Thyroid gland (tissue), 4 donors: ENCODE data around the gene COA4. TPM values are rescaled to one million over a fixed set of nuclear protein-coding genes. Genes with fewer than 3 reads are reported as not detected.

Experiments used
- DNase-seq, 2 donors: peaks; one replicate each; pipeline ENCODE4 v3.0.0-alpha.2; 2019
- H3K27ac ChIP-seq, 3 donors: fragments of 200-600 bp; sonication (generic); 1 replicate in 2 of 3; 2 replicates in 1 of 3; pipeline ENCODE4 v1.5.1; 2016 to 2019; ENCODE audit warnings: mild to moderate bottlenecking in 1 of 3, moderate library complexity in 1 of 3
- H3K27me3 ChIP-seq: fragments of 200-600 bp; sonication (generic); one replicate; pipeline ENCODE4 v1.5.1; 2019
- H3K36me3 ChIP-seq, 2 donors: fragments of 200-600 bp; sonication (generic); one replicate each; pipeline ENCODE4 v1.5.1; 2016 to 2019
- H3K4me1 ChIP-seq, 2 donors: fragments of 200-600 bp; sonication (generic); one replicate each; pipeline ENCODE4 v1.5.1; 2017 to 2019
- H3K4me3 ChIP-seq, 3 donors: fragments of 200-600 bp; sonication (generic); replicated peaks in 1 of 3; 1 replicate in 2 of 3; 2 replicates in 1 of 3; pipeline ENCODE4 v1.5.1; 2016; ENCODE audit warnings: mild to moderate bottlenecking in 1 of 3
- H3K9me3 ChIP-seq: fragments of 200-600 bp; sonication (generic); one replicate; pipeline ENCODE4 v1.5.1; 2017
- POLR2A ChIP-seq, 2 donors: fragments of 450-650 bp; IDR thresholded peaks; one replicate each; pipeline ENCODE4 v1.6.1; 2017; ENCODE audit warnings: antibody characterized with exemption in 2 of 2, mild to moderate bottlenecking in 2 of 2, moderate library complexity in 1 of 2
- WGBS, 2 donors: methylation state at CpG; one replicate each; pipeline ENCODE4 v1.1.5; 2017; 5-methylcytosine and 5-hydroxymethylcytosine counted together
- intact Hi-C: fragments of 100-400 bp; cut with DNase I; formaldehyde crosslinking; loops from one replicate; pipeline ENCODE4 v1.15.1; 2023
- total RNA-seq, 4 donors: library from RNA; depleted of rRNA; stranded (reverse); fragments of >200 nt; gene quantifications; one replicate each; pipeline ENCODE4 v1.2.3, GENCODE V29; 2016
- TF ChIP-seq, protein P1 (sequence below), 6 experiments: fragments of 200-600 bp in 3 of 6; fragments of 450-650 bp in 3 of 6; sonication (generic) in 3 of 6; IDR thresholded peaks; one replicate each; pipeline ENCODE4 v1.5.1; 2016 to 2019; ENCODE audit warnings: antibody characterized with exemption in 6 of 6, mild to moderate bottlenecking in 2 of 6, inconsistent platforms in 1 of 6, moderate library complexity in 1 of 6

COA4 gene
- total RNA-seq, 4 donors from 2014 or later, result 62.9 to 117 (median 103) TPM

DNA sequence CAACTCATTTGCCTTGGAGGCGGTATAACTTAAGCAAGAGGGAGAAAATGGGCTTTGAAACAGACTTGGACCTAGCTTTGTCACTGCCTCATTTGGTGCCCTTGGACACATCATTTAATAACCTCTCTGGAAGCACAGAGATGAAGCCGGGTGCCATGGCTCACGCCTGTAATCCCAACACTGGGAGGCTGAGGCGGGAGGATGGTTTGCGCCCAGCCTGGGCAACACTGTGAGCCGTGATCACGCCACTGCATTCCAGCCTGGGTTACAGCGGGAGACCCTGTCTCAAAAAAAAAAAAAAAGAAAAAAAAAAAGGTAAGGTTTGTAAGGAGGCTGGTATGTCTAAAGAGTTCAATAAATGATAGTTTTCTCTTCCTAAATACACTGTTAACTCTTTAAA lies 806 bp downstream of the COA4 start:
- no peak for DNase-seq
- peak overlapping the region in 2 of 3 donors; percentile 55 to 74 for H3K27ac ChIP-seq
- no peaks in the 10 kb centered on the region for H3K27me3 ChIP-seq
- H3K9me3 ChIP-seq, result no peaks in the 10 kb centered on the region
- H3K36me3 ChIP-seq, result peaks cover 14 to 15% of the 10 kb centered on the region in 2 donors
- H3K4me1 ChIP-seq, result peaks cover 12 to 14% of the 10 kb centered on the region in 2 donors
- 27 to 41% methylated on average over 8 of the region's 8 CpGs for WGBS, 2 donors
- H3K4me3 ChIP-seq, result peak overlapping the region; percentile 62 to 72 (median 71)
- intact Hi-C loops, result loop anchor here (5.0 kb wide), 1 partner anchor 89 kb away; the partner anchor contains the start of gene MRPL48
- no peak for TF ChIP-seq POLR2A (IDR thresholded peaks at IDR 0.05)
- TF ChIP-seq, protein P1, sequence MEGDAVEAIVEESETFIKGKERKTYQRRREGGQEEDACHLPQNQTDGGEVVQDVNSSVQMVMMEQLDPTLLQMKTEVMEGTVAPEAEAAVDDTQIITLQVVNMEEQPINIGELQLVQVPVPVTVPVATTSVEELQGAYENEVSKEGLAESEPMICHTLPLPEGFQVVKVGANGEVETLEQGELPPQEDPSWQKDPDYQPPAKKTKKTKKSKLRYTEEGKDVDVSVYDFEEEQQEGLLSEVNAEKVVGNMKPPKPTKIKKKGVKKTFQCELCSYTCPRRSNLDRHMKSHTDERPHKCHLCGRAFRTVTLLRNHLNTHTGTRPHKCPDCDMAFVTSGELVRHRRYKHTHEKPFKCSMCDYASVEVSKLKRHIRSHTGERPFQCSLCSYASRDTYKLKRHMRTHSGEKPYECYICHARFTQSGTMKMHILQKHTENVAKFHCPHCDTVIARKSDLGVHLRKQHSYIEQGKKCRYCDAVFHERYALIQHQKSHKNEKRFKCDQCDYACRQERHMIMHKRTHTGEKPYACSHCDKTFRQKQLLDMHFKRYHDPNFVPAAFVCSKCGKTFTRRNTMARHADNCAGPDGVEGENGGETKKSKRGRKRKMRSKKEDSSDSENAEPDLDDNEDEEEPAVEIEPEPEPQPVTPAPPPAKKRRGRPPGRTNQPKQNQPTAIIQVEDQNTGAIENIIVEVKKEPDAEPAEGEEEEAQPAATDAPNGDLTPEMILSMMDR (IDR thresholded peaks at IDR 0.05), result no peak

DNA sequence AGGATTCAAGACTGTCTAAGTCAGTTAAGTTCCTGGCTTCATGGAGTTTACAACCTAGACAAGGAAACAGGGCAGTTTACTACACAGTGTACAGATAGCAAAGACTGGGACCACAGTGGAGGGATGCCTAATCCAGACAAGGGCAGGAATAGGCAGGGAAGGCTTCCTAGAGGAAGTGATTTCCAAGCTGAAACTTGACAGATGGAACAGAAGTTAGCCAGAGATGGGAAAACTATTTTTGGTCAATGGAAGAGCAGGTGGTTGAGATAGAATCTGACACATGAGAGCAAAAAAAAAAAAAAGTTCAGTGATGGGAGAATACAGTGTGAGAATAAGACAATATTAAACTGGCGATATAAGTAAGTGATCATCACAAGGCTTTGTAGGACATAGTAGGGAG lies 1.3 kb downstream of the COA4 start:
- intact Hi-C loops, result loop anchor here (5.0 kb wide), 1 partner anchor 88 kb away; the partner anchor contains the start of gene MRPL48
- TF ChIP-seq, protein P1 (IDR thresholded peaks at IDR 0.05), result no peak
- no peak for TF ChIP-seq POLR2A (IDR thresholded peaks at IDR 0.05)
- no peaks in the 10 kb centered on the region for H3K9me3 ChIP-seq
- H3K27me3 ChIP-seq, result no peaks in the 10 kb centered on the region
- no peak overlapping the region for H3K4me3 ChIP-seq
- H3K36me3 ChIP-seq, result peaks cover 14 to 15% of the 10 kb centered on the region in 2 donors
- H3K4me1 ChIP-seq, result peaks cover 12 to 14% of the 10 kb centered on the region in 2 donors
- no peak for DNase-seq
- no peak overlapping the region for H3K27ac ChIP-seq
- WGBS, 2 donors, result 91 to 94% methylated on average over 1 of the region's 1 CpG

DNA sequence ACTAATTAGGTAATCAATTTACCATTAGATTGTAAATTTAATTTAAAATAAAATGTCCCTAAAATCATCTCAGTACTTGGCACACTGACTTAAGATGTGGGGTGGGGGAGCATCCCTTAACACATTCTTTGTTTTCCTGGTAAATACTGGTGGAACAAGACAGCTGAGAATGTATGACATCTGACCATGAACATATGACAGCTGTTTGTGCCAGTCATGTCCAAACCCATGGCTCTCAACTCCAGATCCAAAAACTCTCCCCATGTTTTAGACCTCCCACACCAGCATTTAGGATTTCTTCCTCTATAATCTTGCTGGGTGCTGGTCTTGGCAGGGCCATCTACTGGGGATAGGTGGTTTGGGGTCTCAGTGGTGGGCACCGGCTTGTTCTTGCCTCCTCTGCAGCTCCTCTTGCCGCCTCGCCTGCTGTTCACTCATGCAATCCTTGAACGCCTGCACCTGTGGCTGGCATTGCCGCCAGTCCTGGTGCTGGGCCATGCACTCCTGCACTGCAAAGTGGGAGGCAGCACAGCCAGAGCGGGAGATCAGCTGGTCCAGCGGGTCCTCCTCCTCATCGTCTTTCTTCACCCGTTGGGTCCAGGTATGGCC lies 3.8 kb downstream of the COA4 start:
- Histone ChIP-seq H3K9me3 (no peaks in the 10 kb centered on the region), H3K27ac (no peak overlapping the region), H3K4me3 (no peak overlapping the region), H3K4me1 (peaks cover 12 to 14% of the 10 kb centered on the region in 2 donors), H3K27me3 (no peaks in the 10 kb centered on the region), H3K36me3 (peaks cover 14 to 15% of the 10 kb centered on the region in 2 donors)
- TF ChIP-seq, protein P1 (IDR thresholded peaks at IDR 0.05), result no peak
- no peak for TF ChIP-seq POLR2A (IDR thresholded peaks at IDR 0.05)
- 93 to 96% methylated on average over 9 of the region's 9 CpGs for WGBS, 2 donors
- intact Hi-C loops, result no loop called here
- DNase-seq, result no peak

DNA sequence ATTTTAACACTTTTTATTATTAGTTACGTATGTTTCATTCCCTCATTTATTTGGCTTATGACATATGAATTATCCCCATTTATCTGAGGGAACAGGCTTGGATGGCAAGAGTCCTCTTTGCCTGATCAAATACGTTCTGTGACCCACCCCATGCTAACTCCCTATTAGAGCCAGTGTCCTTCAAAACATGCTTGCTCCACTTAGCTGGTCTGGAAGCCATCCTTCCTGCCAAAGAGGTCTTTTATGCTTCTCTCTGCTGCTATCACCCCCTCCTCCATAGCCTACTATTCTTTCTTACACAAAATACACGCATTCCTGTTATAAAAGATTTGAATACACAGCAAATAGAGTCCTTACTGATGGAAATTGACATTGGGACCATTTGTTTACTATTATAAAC lies 6.4 kb downstream of the COA4 start:
- intact Hi-C loops, result no loop called here
- Histone ChIP-seq H3K4me1 (peaks cover 0 to 2% of the 10 kb centered on the region in 2 donors), H3K36me3 (peaks cover 14 to 15% of the 10 kb centered on the region in 2 donors), H3K9me3 (no peaks in the 10 kb centered on the region), H3K4me3 (no peak overlapping the region), H3K27me3 (no peaks in the 10 kb centered on the region), H3K27ac (no peak overlapping the region)
- TF ChIP-seq POLR2A (IDR thresholded peaks at IDR 0.05), result no peak
- TF ChIP-seq, protein P1 (IDR thresholded peaks at IDR 0.05), result no peak
- WGBS, 2 donors, result 92% methylated on average over 3 of the region's 3 CpGs
- DNase-seq, result no peak

DNA sequence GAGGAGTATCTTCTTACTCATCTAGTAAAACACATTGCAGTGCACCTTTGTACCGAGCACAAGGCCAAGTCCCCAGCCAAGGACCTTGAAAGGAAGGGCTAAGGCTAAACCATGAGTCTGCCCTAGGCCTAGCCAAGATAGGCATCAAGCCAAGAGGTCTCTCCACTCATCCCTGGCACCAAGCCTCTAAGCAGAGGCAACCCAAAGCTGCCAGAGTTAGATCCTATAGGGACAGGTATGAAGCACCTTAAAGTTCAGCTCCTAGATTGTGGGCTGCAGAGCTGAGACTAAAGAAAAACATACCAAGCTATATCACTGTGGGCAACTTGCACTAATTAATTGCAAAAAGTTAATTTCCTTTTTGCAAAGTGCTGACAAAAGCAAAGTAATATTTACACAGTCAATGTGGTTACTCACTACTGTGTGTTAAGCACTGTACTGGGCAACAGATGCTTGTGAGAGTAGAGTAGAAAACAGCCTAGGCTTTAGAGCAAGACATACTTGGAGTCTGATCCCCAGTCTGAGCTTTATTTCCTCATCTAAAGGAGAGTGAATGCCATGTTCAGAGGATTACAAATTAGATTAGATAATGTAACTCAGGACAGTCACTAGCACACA lies 7.2 kb downstream of the COA4 start:
- Histone ChIP-seq H3K36me3 (peaks cover 17 to 18% of the 10 kb centered on the region in 2 donors), H3K4me3 (no peak overlapping the region), H3K27ac (peak overlapping the region in 1 of 3 donors; percentile 15), H3K27me3 (no peaks in the 10 kb centered on the region), H3K9me3 (no peaks in the 10 kb centered on the region), H3K4me1 (no peaks in the 10 kb centered on the region)
- intact Hi-C loops, result no loop called here
- WGBS, 2 donors, result 17 to 38% methylated on average over 1 of the region's 1 CpG
- peak; percentile 14 to 32 for DNase-seq
- no peak for TF ChIP-seq POLR2A (IDR thresholded peaks at IDR 0.05)
- TF ChIP-seq, protein P1 (IDR thresholded peaks at IDR 0.05), result no peak
